ENCODE measurements around the gene ATE1. TPM values are rescaled to one million over a fixed set of nuclear protein-coding genes. Genes with fewer than 3 reads are reported as not detected.

ATE1 gene
- total RNA-seq, 2 donors from 2014 or later: 25.6 to 32.4 TPM

GRCh38 chr10:121692626-121693025 is 235.2 kb downstream of the ATE1 start:
- DNase-seq (ENCODE audit: low spot score): no peak
- intact Hi-C loops (cut with DNase I): no loop called here

GRCh38 chr10:121690970-121691369 is 236.9 kb downstream of the ATE1 start:
- intact Hi-C loops (cut with DNase I): no loop called here
- no peak for DNase-seq (ENCODE audit: low spot score)

Other genes with a start within 250 kb of the ATE1 start
- gene NSMCE4A, start 47.2 kb upstream of the ATE1 start, total RNA-seq: 10 to 100 TPM; 41.2 to 48.0 TPM
- 10 to 100 TPM; 54.6 to 75.8 TPM for gene TACC2, start 61.1 kb upstream of the ATE1 start, total RNA-seq